GM19043 (cell line): Measurements from ENCODE around the gene UTS2R.
"Not testable (repeated sequence)": the region's sequence is repeated elsewhere in the genome, so short reads cannot be mapped to it uniquely, and the experiment has no call there.

Source experiments
- ATAC-seq: cut with Tn5 transposase; IDR thresholded peaks from one replicate; pipeline ENCODE4 v1.9.1; 2021; ENCODE audit warnings: low read depth; ENCODE audit not compliant: unreplicated experiment

The UTS2R gene

DNA sequence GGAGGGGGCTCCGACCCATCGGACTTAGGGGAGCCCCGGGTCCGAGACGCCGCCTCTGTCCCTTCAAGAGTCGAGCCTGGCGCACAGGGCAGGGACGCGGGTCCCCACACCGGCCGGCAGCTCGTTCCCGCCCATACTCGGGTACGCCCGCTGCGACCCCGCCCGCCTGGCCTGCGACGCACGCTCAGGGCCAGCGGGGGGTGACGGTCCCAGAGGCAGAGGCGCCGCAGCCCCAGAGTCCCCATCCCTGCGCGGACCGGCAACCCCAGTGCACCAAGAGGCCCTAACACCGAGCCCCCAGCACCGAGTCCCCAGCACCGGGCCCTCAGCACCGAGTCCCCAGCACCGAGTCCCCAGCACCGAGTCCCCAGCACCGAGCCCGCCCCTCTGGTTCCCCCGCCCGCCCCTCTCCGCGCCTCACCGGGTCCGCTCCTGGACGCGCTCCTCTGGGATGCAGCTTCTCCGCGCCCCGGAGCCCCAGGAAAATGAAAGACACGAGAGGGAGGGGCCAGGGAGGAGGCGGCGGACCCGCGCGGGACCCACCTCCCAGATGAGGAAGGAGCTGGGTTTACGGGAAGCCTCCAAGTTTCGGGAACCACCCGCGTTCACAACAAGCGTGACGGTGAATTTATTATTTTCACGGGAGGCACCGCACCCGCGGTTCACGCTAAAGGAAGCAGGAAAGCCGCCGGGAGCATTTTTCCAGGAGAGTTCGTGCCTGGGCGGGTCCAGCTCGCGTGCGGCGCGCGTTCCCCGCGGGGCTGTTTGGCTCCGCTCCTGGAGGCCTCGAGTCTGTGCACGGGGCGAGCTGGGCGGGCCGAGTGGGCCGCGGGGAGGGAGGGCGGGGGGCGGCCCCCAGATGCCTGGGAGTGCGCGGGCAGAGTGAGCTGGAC is 38.0 kb upstream of the UTS2R start, which contains the start of gene SECTM1:
Gene SECTM1 (minus strand): TSS at position 488 of the 893 bp plus-strand sequence. CDS start 6,526 bp downstream, outside the sequence.
- no peak for ATAC-seq

DNA sequence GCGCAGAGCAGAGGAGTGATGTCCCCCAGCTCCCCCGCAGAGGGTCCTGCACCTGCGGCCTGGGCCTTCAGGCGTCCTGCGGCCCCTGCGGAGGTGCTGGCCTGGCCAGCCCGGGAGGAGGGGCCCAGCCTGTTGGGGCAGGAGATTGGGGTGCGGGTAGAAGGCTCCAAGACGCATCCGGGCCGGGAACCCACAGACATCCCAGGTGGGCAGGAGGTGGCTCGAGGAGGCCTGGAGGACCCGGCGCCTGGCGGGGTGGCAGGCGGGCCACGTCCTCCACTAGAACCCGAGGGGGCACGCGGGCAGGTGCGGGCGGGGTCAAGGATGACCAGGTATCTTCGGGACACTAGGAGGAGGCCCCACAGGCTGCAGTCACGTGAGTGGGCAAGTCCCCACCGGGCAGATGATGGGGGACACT is 37.4 kb upstream of the UTS2R start:
- ATAC-seq: no peak

DNA sequence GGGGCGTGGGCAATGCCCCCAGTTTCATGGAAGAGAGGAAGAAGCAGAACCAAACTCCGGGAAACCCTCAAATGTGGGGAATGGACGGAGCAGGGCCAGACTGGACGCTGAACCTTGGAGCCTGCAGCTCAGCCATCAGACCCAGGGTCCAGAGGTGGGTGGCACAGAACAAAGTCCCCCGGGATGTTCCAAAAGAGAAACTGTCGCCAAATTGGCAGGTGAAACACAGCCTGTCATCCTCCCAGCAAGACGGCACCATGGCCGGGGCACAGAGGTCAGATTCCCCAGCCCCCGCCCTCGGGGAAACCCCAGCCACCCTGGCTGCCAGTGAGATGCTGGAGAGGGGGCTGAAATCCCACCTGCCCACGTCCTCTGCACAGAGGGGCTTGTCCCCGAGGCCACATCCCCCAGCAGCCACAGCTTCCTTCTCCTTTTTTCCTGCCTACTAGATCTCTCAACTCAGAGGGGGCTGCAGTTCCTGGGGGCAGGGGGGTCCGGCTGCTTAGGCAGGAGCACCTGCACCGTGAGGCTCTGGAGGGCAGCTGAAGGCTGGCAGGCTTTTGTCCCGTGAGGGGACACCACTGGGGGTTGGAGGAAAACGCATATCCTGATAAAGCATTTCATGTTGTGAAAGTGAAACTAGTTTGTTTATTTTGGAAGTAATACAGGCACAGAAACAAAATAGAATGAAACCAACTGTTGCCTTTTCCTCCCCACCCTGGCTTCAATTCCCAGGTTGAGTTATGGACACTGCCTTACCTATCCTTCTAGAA is 36.8 kb upstream of the UTS2R start:
- ATAC-seq: no peak

DNA sequence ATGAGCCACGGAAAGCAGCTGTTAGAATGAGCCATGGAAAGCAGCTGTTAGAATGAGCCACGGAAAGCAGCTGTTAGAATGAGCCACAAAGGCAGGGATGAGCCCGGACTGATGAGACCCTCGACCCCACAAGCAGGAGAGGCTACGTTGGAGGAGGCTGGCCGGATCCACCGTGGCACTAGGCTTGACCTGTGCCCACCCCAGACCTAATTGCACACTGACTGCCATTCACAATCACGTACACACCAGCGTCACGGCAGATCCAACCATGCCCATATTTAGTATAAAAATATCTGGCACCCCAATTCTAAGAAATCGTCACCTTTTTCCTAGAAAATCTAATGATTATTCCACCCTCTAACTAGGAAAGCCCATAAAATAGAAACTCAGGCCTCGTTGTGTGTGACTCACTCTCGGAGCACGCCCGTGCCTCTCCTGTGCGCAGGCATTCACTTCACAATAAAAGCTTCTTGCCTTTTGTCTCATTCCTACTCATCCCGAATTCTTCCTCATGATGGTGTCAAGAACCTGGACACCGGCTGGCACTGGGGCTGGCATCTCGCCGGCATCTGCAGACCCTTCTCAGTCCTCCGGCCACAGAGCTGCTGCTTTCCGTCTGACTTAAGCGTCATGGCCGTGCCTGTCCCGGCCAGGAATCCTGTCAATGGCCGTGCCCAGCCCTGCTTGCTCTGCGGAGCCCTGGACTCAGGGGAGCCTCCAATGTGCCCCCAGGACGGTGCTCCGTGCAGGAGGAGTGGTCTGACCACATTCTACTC is 32.5 kb upstream of the UTS2R start:
- ATAC-seq: no peak

DNA sequence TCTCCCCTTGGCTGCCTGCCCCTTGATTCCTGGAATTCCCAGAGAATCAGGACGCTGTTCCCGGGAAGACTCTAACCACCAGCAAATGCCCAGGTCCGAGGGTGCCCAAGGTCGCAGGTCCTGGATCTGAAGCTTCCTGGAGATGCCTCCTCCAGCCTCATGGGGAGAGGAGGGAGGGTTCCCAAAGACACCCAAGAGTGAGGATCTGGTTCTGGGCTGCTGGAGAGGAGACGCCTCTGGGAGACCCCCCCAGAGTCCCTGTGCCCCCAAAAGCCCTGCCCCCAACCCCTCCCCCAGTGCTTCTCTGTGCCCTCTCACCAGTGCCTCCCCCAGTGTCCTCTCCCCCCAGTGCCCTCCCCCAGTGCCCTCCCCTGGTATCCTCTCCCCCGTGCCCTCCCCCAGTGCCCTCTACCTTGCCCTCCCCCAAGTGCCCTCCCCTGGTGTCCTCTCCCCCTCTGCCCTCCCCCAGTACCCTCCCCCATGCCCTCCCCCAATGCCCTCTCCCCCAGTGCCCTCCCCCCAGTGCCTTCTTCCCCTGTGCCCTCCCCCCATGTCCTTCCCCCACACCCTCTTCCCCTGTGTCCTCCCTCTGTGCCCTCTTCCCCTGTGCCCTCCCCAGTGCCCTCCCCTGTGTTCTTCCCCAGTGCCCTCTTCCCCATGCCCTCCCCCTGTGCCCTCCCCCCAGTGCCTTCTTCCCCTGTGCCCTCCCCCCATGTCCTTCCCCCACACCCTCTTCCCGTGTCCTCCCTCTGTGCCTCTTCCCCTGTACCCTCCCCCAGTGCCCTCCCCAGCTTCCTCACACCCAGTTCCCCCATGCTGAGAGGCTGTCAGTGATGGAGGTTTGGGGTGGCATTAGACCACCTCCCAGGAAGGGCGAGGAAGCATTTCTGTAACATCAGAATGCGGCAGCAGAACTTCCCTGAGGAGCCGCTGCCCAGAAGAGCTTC is 31.7 kb upstream of the UTS2R start:
- no peak for ATAC-seq

DNA sequence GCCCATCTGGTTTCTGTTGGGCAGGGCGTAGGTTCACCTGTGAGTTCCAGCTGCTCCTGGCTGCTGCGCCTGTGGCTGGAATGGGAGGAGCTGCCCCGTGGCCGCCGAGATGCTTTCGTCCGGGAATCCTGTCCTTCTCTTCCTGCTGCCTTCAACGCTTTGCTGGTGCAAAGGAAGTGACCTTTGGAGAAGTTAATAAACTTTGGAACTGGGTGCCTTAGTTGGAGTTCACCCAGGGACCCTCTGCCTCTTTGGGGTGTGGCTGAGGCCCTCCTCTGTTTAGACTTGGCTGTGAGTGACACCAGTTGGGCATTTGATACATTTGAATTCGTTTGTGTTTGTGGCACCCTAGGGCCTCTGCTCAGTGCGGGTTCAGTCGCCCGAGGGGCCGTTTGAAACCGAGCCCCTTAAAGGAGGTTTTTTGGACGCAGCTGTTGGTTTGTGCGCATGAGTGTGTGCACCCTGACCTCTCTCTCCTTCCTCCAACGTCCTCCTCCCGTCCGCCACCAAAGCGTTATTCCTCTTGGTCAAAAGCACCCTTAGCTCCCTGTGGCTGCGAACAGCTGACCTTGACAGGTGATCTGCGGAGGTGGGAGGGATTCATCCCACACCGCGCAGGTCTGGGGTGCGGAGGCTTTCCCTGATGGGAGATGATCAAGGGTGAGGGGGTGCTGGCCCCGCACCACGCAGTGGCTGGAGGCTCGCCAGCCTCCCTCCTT is 29.0 kb upstream of the UTS2R start:
- ATAC-seq: no peak

DNA sequence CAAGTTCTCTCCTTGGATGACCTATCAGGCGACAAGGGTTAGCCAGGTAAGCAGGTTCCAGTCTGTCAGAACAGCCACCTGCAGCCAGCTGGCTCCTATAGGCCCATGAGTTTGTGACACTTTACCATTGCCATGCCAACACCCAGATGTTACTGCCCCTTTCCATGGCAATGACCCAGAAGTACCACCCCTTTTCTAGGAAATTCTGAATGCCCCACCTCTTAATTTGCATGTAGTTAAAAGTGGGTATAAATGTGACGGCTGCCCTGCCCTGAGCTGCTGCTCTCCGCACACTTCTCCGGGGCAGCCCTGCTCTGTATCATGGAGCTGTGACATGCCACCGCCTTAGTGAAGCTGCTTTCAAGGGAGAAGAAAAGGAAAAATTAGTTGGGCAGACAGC is 28.0 kb upstream of the UTS2R start:
- no peak for ATAC-seq

DNA sequence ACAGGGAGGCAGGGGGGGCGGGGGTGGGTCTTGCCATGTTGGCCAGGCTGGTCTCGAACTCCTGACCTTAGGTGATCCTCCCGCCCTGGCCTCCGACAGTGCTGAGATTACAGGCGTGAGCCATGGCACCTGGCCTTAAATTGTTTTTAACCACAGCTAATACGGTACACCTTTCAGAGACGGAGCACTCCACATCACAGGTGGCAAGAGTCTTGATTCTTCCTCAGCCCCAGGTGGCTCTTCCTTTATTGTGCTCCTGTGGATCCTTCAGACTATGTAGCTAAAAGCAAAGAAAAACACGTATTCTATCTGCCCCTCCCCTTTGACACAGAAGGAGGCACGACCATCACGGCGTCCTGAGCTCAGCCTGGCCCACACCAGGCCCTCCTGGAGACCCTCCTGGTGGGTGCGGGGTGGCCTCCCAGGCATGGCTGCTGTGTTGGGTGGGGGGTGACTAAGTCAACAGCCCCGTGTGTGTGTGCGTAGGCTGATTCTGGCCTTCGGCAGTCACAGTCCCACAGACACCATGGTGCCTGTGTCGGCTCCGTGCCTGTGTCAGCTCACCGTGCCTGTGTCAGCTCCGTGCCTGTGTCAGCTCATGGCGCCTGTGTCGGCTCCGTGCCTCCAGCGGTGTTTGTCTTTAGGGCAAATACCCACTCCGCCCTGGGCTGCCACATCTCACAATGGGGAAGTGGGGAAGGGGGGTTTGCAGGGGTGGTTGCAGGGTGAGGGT is 27.2 kb upstream of the UTS2R start:
- ATAC-seq: no peak

DNA sequence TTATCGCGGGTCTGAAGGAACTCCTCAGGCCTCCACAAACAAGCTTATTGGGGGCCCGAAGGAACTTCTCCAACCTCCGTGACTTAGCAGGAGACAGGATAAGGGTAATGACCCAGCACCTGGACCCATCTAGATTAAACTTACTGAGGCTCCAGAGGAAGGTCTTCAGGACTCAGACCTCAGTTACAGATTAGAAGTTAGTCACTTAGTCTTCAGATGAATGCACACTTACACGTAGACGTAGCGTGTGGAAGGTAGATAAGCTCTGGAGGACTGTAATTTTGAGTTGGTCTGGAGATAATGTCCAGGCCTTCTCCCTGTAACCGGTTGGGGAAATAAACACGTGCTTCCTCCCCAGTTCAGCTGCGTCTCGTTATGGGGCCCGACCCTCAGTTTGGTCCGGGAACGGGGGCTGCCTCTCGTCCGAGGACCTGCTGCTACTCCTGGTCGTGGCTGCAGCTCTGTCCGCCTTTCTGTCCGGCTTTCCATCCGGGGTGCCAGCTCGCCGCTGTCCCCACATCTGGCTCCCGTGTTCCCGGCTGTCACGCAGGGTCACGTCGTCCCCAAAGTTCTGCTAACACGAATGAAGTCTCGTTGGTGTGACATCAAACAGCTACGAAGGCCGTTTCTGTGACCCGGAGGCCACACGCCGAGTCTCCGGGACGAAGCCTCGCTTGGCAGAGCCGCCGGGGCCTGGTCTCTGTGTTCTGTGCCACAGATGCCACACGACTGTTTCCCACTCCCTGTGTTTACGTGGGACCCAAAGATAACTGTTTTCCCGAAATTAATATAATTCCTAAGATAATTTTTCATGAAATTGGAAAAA is 26.2 kb upstream of the UTS2R start:
- no peak for ATAC-seq

DNA sequence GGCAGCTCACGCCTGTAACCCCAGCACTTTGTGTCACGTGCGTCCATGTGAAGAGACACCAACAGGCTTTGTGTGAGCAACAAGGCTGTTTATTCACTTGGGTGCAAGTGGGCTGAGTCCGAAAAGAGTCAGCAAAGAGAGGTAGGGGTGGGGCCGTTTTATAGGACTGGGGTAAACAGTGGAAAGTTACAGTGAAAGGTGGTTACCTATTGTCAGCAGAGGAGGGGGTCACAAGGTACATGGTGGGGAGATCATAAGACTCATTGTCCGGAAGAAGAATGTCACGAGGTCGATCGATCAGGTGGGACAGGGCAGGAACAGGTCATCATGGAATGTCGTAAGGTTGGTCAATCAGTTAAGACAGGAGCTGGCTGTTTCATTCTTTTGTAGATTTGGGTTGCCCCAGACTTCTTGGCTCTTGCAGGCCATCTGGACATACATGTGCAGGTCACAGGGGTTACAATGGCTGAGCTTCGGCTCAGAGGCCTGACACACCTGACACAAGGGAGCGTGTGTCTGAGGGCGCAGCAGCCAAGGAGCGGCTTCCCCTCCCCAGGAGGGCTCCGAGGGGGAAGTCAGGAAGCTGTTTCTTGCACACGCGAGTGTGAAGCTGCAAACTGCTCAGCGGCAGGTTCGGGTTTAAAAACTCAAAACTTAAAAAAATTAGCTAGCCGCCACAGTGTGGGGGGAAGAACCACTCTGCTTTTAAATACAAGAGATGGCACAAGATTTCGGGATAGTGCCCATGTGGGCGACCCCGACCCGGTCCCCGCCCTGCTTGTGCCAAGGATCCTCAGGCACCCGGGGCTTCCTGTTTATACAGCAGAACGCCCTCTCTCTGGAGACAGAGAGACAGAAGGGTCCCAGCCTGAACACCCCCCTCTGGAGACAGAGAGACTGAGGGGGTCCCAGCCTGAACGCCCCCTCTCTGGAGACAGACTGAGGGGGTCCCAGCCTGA is 24.9 kb upstream of the UTS2R start:
- ATAC-seq: no peak

DNA sequence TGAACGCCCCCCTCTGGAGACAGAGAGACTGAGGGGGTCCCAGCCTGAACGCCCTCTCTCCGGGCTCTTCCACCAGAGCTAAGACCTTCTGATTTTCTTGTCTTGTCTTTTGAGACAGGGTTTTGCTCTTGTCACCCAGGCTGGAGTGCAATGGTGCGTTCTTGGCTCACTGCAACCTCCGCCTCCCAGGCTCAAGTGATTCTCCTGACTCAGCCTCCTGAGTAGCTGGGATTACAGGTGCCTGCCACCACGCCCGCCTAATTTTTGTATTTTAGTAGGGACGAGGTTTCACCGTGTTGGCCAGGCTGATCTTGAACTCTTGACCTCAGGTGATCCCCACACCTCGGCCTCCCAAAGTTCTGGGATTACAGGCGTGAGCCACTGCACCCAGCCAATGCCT is 23.6 kb upstream of the UTS2R start:
- not testable (repeated sequence) for ATAC-seq

DNA sequence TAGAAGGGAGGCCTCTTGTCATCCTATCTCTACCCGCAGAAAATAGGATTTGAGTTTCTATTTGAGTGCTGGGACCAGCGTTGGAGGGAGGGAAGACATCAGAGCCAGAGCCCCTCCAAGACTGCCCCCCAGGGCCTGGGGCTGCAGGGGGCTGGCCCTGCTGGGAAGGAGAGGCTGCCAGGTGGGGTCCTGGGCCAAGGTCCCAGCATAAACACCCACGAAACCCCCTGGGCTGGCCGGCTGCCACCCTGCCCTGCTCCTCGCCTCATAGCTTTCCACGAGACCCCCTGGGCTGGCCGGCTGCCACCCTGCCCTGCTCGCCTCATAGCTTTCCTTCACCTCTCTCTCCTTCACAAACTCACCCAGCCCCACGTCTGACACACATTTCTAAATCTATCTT is 23.1 kb upstream of the UTS2R start:
- no peak for ATAC-seq

DNA sequence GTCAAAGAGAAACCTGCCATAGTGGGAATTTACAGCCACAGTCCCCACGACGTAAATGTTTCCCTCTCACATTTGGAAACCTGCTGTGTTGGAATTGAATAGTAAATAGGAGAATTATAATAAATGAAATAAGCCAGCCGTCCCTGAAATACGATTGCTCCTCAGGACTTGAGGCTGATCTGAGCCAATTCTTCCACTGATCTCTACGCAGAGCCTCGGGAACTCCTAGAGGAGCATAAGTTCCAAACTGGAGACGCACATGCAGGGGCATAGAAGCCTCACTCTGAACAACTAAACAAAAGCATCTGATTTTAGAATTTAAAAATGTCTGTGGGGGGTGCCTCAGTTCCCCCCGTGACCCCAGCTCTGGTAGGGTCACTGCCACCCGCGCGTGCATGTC is 22.7 kb upstream of the UTS2R start:
- ATAC-seq: no peak

DNA sequence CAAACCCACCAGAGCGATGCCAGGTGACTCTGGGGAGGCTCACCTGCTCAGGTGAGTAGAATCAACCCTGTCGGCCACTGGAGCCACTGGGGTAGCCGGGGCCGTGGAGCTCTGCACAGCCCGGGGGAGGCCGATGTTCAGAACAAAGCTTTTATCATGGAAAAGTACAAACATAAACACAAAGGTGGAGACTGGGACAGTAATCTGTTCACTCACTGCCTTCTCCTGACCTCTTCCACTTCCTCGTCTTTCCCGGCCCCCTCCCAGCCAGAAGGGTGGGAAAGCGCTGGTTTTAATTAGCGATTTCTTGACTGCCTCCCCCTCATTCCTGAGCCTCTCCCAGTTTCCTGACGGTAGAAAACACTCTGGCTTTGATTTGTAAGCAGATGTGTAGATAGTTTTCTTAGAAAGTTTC is 22.3 kb upstream of the UTS2R start:
- no peak for ATAC-seq

DNA sequence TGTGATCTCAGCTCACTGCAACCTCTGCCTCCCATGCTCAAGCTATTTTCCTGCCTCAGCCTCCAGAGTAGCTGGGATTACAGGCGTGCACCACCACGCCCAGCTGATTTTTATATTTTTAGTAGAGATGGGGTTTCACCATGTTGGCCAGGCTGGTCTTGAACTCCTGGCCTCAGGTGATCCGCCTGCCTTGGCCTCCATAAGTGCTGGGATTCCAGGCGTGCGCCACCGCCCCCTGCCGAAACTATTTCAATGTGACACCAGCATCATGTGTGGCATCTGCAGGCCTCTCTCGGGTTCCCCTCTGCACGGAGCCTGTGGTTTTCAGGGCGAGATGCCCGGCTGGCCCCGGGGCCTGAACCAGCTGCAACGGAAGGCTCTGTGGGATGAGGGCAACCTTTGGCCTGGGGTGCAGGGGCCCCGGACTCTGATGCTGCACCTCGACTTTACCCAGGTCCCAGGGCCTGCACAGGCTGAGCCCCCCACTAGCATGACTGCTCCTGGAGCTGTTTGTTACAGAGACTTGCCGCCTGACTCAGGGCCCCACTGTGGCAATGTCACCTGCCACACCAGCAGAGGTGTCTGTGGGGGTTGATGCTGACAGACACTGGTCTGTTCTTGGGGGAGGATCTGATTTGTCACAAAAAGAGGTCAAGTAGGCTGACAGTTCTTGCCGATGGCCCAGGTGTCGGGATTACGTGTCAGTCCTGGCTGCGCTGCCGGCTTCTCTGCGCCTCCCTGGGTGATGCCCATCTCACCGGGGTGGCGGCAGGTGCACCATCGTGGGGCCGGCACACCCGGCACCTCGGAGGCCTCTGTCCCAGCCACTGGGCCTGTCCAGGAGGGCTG is 21.2 kb upstream of the UTS2R start:
- no peak for ATAC-seq

DNA sequence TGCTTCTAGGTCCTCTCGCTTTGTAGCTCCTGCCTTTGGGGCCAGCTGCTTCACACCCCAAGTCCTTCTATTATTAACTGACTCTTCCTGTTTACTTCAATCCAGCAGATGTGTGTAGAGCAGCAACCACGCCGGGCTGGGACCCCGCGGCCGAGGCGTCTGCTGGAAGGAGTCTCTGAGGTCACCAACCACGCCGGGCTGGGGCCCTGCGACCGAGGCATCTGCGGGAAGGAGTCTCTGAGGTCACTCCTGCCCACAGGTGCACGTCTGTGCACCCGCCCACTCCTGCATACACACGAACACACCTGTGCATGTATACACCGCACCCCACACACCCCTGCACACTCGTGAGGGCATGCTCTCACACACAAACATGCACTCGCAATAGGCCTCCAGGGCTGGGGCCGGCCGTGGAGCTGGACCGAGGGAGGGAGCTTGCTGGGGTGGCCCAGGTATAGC is 20.3 kb upstream of the UTS2R start:
- no peak for ATAC-seq
